Keratinocyte (primary cell): ENCODE results near the gene BBX. TPM values are rescaled to one million over a fixed set of nuclear protein-coding genes. Genes with fewer than 3 reads are reported as not detected.
A peak's percentile ranks its signal among the peaks of the same experiment; 100 is the strongest.

Experiments
- DNase-seq: peaks from one replicate; pipeline ENCODE4 v3.0.0-alpha.2; 2011; ENCODE audit warnings: low read depth, missing footprints, low spot score
- FAIRE-seq: peaks from 2 replicates; lab custom pipeline; 2011; peaks lifted over from hg19 to GRCh38; lab: Jason Lieb, UNC
- H2AFZ ChIP-seq: 2 replicates; pipeline ENCODE4 v1.6.0; 2012; ENCODE audit warnings: low read length, control low read depth, inconsistent platforms; ENCODE audit not compliant: control insufficient read depth
- H3K27ac ChIP-seq: 2 replicates; pipeline ENCODE4 v1.5.1; 2011; ENCODE audit warnings: low read length; ENCODE audit not compliant: control insufficient read depth, insufficient read depth
- H3K27me3 ChIP-seq: 3 replicates; pipeline ENCODE4 v1.6.0; 2011; ENCODE audit warnings: low read length; ENCODE audit not compliant: control insufficient read depth, insufficient read depth; ENCODE audit errors: extremely low read depth
- H3K36me3 ChIP-seq, 2 experiments: 2 replicates in 1 of 2; 3 replicates in 1 of 2; pipeline ENCODE4 v1.5.1; 2011; ENCODE audit warnings: low read length in 2 of 2, mild to moderate bottlenecking in 1 of 2; ENCODE audit not compliant: control insufficient read depth in 2 of 2, insufficient read depth in 2 of 2; ENCODE audit errors: extremely low read depth in 1 of 2
- H3K4me1 ChIP-seq: 3 replicates; pipeline ENCODE4 v1.5.1; 2011; ENCODE audit warnings: low read length; ENCODE audit not compliant: control insufficient read depth, insufficient read depth; ENCODE audit errors: extremely low read depth
- H3K4me2 ChIP-seq: 3 replicates; pipeline ENCODE4 v1.6.0; 2011; ENCODE audit warnings: low read depth, low read length; ENCODE audit not compliant: control insufficient read depth, insufficient read depth; ENCODE audit errors: extremely low read depth
- H3K4me3 ChIP-seq, 3 experiments: fragments of 200-600 bp in 1 of 3; sonication (generic) in 1 of 3; 2 replicates in 2 of 3; 3 replicates in 1 of 3; pipeline ENCODE4 v1.5.1; 2011 to 2016; ENCODE audit warnings: low read length in 3 of 3, mild to moderate bottlenecking in 3 of 3, control low read depth in 2 of 3, inconsistent platforms in 1 of 3, low read depth in 1 of 3, mixed read lengths in 1 of 3, mixed run types in 1 of 3, moderate library complexity in 1 of 3; ENCODE audit not compliant: control insufficient read depth in 2 of 3, insufficient read depth in 2 of 3; ENCODE audit errors: extremely low read depth in 1 of 3
- H3K79me2 ChIP-seq: 2 replicates; pipeline ENCODE4 v1.6.0; 2012; ENCODE audit warnings: low read length; ENCODE audit not compliant: control insufficient read depth, insufficient read depth
- H3K9ac ChIP-seq: 3 replicates; pipeline ENCODE4 v1.6.0; 2011; ENCODE audit warnings: low read length; ENCODE audit not compliant: control insufficient read depth, insufficient read depth; ENCODE audit errors: extremely low read depth
- H3K9me1 ChIP-seq: 3 replicates; pipeline ENCODE4 v1.6.0; 2011; ENCODE audit warnings: low read length; ENCODE audit not compliant: control insufficient read depth, insufficient read depth; ENCODE audit errors: extremely low read depth
- H3K9me3 ChIP-seq: 2 replicates; pipeline ENCODE4 v1.5.1; 2012; ENCODE audit warnings: low read depth, low read length; ENCODE audit not compliant: control insufficient read depth
- H4K20me1 ChIP-seq: 3 replicates; pipeline ENCODE4 v1.6.0; 2011; ENCODE audit warnings: low read length; ENCODE audit not compliant: control insufficient read depth, insufficient read depth; ENCODE audit errors: extremely low read depth
- EZH2 ChIP-seq: IDR thresholded peaks from one replicate; pipeline ENCODE4 v1.6.1; 2012; ENCODE audit warnings: inconsistent platforms, mild to moderate bottlenecking, low read length, moderate library complexity
- dilution Hi-C: fragments of 300-500 bp; cut with MboI; formaldehyde crosslinking; loops from one replicate; pipeline ENCODE4 v1.7.0; 2020; ENCODE audit warnings: low sequenced_read_pairs; ENCODE audit not compliant: extremely low pct_ligation_motif_present
- polyA plus RNA-seq, 5 experiments: library from polyadenylated mRNA; depleted of rRNA in 3 of 5; stranded (reverse) in 3 of 5; stranded (forward) in 1 of 5; unstranded in 1 of 5; fragments of >200 nt; gene quantifications; 1 replicate in 1 of 5; 2 replicates in 3 of 5; 3 replicates in 1 of 5; pipeline versions ENCODE4 v1.2.1 to v1.2.3, GENCODE V29; 2011 to 2012; ENCODE audit warnings: missing spikeins in 2 of 5, low read depth in 1 of 5, low replicate concordance in 1 of 5
- TF ChIP-seq, protein P1 (sequence below), 3 experiments: IDR thresholded peaks in 1 of 3; conservative IDR thresholded peaks in 1 of 3; optimal IDR thresholded peaks in 1 of 3; 2 replicates in 2 of 3; 3 replicates in 1 of 3; pipeline versions ENCODE3 to v1.5.1; 2011; ENCODE audit warnings: low read length in 3 of 3, mild to moderate bottlenecking in 3 of 3, moderate library complexity in 2 of 3, control low read depth in 1 of 3, inconsistent platforms in 1 of 3; ENCODE audit not compliant: insufficient read depth in 2 of 3; ENCODE audit errors: extremely low read depth in 1 of 3

Gene BBX
- polyA plus RNA-seq, 1 donor (not counting 4 experiments of a cell fraction or from before 2014, with no cell fraction given): 43.4 TPM

DNA sequence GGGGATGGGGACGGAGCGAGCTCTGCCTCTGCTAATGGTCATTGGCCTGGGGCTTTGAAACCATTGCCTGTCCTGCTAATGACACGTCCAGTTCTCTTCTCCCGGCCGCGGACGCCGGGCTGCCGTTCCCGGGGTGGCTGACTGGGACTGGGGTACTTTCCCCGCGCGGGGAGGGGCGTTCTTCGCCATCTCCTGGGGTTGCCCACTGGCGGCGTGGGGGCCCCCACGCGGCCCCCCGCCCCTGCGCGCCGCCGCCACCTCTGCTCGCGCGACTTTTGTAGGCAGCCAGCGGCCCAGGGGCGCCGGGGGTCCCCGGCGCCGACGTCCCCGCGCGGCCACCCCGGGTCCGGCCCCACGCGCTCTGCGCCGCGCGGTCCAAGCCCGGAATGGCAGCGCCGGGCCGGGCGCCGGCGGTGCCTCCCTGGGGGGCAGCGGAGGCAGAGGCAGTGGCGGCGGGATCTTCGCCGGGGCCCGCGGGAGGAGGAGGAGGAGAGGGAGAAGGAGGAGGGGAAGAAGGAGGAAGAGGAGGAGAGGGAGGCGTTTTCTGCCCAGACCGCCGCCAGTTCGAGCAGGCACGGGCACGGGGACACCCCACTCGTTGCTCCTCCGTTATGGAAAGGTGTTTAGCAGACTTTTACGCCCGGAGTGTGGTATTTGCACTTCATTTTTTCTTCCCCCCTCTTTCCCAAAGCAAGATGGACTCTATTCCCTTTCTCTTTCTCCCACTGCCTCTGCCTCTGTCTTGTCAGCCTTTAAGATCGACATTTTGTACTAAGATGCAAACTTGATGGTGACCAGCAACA lies 2.3 kb downstream of the BBX start:
- no peak for DNase-seq
- Histone ChIP-seq H2AFZ (peak overlapping the region; percentile 97), H3K27me3 (no peaks in the 10 kb centered on the region), H3K4me3 (peak overlapping the region; percentile 72 to 96 (median 93)), H3K36me3 (peaks cover 0 to 2% of the 10 kb centered on the region in 2 experiments), H3K9ac (peak overlapping the region; percentile 88), H3K9me1 (no peaks in the 10 kb centered on the region), H3K4me1 (peaks cover 12% of the 10 kb centered on the region), H3K27ac (peak overlapping the region; percentile 83), H3K79me2 (peaks cover 43% of the 10 kb centered on the region), H3K4me2 (peak overlapping the region; percentile 96), H3K9me3 (no peaks in the 10 kb centered on the region), H4K20me1 (no peaks in the 10 kb centered on the region)
- TF ChIP-seq, protein P1, sequence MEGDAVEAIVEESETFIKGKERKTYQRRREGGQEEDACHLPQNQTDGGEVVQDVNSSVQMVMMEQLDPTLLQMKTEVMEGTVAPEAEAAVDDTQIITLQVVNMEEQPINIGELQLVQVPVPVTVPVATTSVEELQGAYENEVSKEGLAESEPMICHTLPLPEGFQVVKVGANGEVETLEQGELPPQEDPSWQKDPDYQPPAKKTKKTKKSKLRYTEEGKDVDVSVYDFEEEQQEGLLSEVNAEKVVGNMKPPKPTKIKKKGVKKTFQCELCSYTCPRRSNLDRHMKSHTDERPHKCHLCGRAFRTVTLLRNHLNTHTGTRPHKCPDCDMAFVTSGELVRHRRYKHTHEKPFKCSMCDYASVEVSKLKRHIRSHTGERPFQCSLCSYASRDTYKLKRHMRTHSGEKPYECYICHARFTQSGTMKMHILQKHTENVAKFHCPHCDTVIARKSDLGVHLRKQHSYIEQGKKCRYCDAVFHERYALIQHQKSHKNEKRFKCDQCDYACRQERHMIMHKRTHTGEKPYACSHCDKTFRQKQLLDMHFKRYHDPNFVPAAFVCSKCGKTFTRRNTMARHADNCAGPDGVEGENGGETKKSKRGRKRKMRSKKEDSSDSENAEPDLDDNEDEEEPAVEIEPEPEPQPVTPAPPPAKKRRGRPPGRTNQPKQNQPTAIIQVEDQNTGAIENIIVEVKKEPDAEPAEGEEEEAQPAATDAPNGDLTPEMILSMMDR (optimal IDR thresholded peaks at IDR 0.05 in 1 of 3, IDR thresholded peaks at IDR 0.05 in 1 of 3, conservative IDR thresholded peaks at IDR 0.05 in 1 of 3; ENCODE audit: extremely low read depth in 1 of 3, insufficient read depth in 2 of 3, low read length in 3 of 3): no peak
- no peak for TF ChIP-seq EZH2
- dilution Hi-C loops: no loop called here
- no peak for FAIRE-seq

DNA sequence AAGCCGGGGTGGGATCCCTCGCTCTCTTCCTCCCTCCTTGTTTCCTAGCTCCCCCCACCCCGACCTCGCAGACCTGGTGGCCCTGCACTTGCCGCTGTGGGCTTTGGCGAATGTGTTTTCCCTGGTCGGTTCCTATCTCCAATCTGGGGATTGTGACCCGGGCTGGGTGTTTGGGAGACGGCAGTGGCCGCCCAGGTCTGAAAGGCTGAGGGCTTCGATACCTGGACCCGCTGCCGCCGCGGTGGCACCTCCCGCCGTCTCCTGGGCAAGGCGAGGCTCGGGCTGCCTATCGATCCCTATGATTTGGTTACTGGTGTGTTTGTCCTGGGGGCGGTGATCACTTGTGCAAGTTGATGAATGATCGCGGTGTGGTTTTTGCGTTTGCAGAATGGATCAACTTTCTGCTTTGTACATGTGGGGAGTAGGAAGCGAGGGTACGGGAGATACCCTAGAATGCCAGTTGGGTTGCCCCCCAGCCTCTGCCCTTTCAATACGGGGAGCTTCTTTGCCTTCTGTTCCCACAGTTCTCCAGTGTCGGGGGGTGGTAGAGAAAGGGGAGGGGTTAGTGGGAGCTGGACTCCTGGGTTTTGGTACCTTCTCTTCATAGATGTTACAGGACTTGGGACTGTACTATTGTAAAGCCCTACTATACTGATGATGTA lies 3.0 kb downstream of the BBX start:
- Histone ChIP-seq H3K27ac (peak overlapping the region; percentile 83), H3K4me2 (peak overlapping the region; percentile 96), H4K20me1 (no peaks in the 10 kb centered on the region), H3K9me3 (no peaks in the 10 kb centered on the region), H3K9me1 (no peaks in the 10 kb centered on the region), H3K4me3 (peak overlapping the region; percentile 72 to 96 (median 93)), H3K36me3 (peaks cover 0 to 2% of the 10 kb centered on the region in 2 experiments), H3K79me2 (peaks cover 43% of the 10 kb centered on the region), H3K27me3 (no peaks in the 10 kb centered on the region), H2AFZ (peak overlapping the region; percentile 97), H3K4me1 (peaks cover 12% of the 10 kb centered on the region), H3K9ac (peak overlapping the region; percentile 88)
- TF ChIP-seq EZH2: no peak
- no peak for FAIRE-seq
- dilution Hi-C loops: no loop called here
- DNase-seq: no peak
